Calu3 (cell line): ENCODE data around the gene NUP50. TPM values are rescaled to one million over a fixed set of nuclear protein-coding genes. Genes with fewer than 3 reads are reported as not detected.
"Not testable (repeated sequence)": the region's sequence is repeated elsewhere in the genome, so short reads cannot be mapped to it uniquely, and the experiment has no call there.

Experiments
- BruUV-seq: library from RNA; stranded (reverse); fragments of 400-500 nt; replicated peaks from 2 replicates; lab custom pipeline; 2021; lab: Mats Ljungman, UMichigan
- CTCF ChIA-PET: fragments of 300-600 bp; sonication (Branson Sonifier 250); formaldehyde crosslinking; loops from one replicate; lab custom pipeline; 2022; ENCODE audit warnings: antibody characterized with exemption; lab: Charles Lee
- DNase-seq: peaks from one replicate; pipeline ENCODE4 v3.0.0; 2022
- H3K27ac Mint-ChIP-seq: one replicate; pipeline ENCODE4 v1.8.0; 2022; ENCODE audit warnings: mixed read lengths; ENCODE audit not compliant: unreplicated experiment
- H3K27me3 Mint-ChIP-seq: one replicate; pipeline ENCODE4 v1.8.0; 2022; ENCODE audit warnings: mixed read lengths; ENCODE audit not compliant: unreplicated experiment
- H3K36me3 Mint-ChIP-seq: one replicate; pipeline ENCODE4 v1.8.0; 2022; ENCODE audit warnings: mild to moderate bottlenecking, moderate library complexity, mixed read lengths; ENCODE audit not compliant: insufficient read depth, unreplicated experiment
- H3K4me1 Mint-ChIP-seq: one replicate; pipeline ENCODE4 v1.8.0; 2022; ENCODE audit warnings: mild to moderate bottlenecking, low read depth, mixed read lengths; ENCODE audit not compliant: unreplicated experiment
- H3K4me3 Mint-ChIP-seq: one replicate; pipeline ENCODE4 v1.8.0; 2022; ENCODE audit warnings: mild to moderate bottlenecking, low read depth, moderate library complexity, mixed read lengths; ENCODE audit not compliant: unreplicated experiment
- H3K9me3 Mint-ChIP-seq: one replicate; pipeline ENCODE4 v1.8.0; 2022; ENCODE audit warnings: low read depth, mixed read lengths; ENCODE audit not compliant: unreplicated experiment
- CTCF ChIP-seq: fragments of 200-600 bp; IDR thresholded peaks from one replicate; pipeline ENCODE4 v1.8.0; 2022; ENCODE audit warnings: antibody characterized with exemption; ENCODE audit not compliant: unreplicated experiment
- intact Hi-C: fragments of 100-400 bp; cut with micrococcal nuclease; formaldehyde crosslinking; loops from one replicate; pipeline ENCODE4 v1.10.0; 2022; ENCODE audit not compliant: unreplicated experiment
- total RNA-seq: library from RNA; stranded (reverse); gene quantifications from 2 replicates; pipeline ENCODE4 v1.2.3, GENCODE V29; 2022

The NUP50 gene
- total RNA-seq, 1 experiment from 2014 or later = 107 TPM

GRCh38 chr22:45190202-45190872 is 26.6 kb downstream of the NUP50 start:
- DNase-seq = no peak
- H3K36me3 Mint-ChIP-seq = peaks cover 23% of the 10 kb centered on the region
- H3K4me1 Mint-ChIP-seq = no peaks in the 10 kb centered on the region
- TF ChIP-seq CTCF = no peak
- H3K27me3 Mint-ChIP-seq = no peaks in the 10 kb centered on the region
- CTCF ChIA-PET = no interaction called here
- no peak overlapping the region for H3K27ac Mint-ChIP-seq
- H3K4me3 Mint-ChIP-seq = no peak overlapping the region
- H3K9me3 Mint-ChIP-seq = no peaks in the 10 kb centered on the region
- intact Hi-C loops = no loop called here
- BruUV-seq = no TSS peak

DNA sequence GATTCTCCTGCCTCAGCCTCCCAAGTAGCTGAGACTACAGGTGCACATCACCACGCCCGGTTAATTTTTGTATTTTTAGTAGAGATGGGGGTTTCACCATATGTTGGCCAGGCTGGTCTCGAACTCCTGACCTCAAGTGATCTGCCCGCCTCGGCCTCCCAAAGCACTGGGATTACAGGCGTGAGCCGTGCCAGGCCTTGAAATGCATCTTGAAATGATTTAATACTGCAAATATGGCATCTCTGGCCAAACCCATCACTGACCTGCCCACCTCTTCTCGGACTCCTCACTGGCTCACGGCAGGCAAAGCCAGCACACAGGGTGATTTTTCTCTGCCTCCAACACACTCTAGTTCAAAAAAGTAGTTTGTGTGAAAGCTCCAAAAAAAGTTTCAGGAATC is 28.0 kb downstream of the NUP50 start:
- H3K9me3 Mint-ChIP-seq, BruUV-seq, CTCF ChIA-PET, H3K4me3 Mint-ChIP-seq, H3K27me3 Mint-ChIP-seq, H3K27ac Mint-ChIP-seq, H3K4me1 Mint-ChIP-seq, DNase-seq, intact Hi-C loops: not testable (repeated sequence)
- H3K36me3 Mint-ChIP-seq = peaks cover 26% of the 10 kb centered on the region

- intact Hi-C loops = no loop called here
- Mint-ChIP-seq H3K27me3 (no peaks in the 10 kb centered on the region), H3K27ac (no peak overlapping the region), H3K4me3 (no peak overlapping the region), H3K4me1 (no peaks in the 10 kb centered on the region), H3K36me3 (peaks cover 19% of the 10 kb centered on the region), H3K9me3 (no peaks in the 10 kb centered on the region)
- no TSS peak for BruUV-seq
- CTCF ChIA-PET = no interaction called here
- TF ChIP-seq CTCF = no peak
- DNase-seq = no peak
Observed at GRCh38 chr22:45192701-45193187, 29.0 kb downstream of the NUP50 start.

- no peak for TF ChIP-seq CTCF
- no peak overlapping the region for H3K4me3 Mint-ChIP-seq
- BruUV-seq = no TSS peak
- CTCF ChIA-PET = no interaction called here
- no peaks in the 10 kb centered on the region for H3K4me1 Mint-ChIP-seq
- H3K27ac Mint-ChIP-seq = no peak overlapping the region
- no peak for DNase-seq
- peaks cover 28% of the 10 kb centered on the region for H3K36me3 Mint-ChIP-seq
- intact Hi-C loops = no loop called here
- H3K9me3 Mint-ChIP-seq = no peaks in the 10 kb centered on the region
- no peaks in the 10 kb centered on the region for H3K27me3 Mint-ChIP-seq
Observed at GRCh38 chr22:45194686-45195085, 31.0 kb downstream of the NUP50 start.

DNA sequence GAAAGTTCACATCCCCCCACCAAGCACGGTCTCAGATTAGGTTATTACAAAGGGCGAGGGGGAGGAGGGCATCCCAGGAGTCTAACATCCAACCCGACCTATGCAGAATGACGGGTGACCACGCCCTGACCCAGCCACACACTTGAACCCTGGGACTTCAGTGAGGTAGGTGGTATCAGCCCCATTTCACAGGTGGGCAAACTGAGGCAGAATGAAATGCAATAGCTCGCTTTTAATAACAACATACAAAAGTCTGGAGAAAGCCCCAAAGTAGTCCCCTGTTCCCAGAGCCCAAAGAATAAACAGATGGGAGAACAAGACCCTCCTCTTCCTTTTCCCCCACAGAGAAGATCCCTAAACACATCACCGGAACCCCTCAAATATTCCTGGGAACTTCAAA is 31.9 kb downstream of the NUP50 start:
- intact Hi-C loops = no loop called here
- Mint-ChIP-seq H3K27me3 (no peaks in the 10 kb centered on the region), H3K4me1 (no peaks in the 10 kb centered on the region), H3K36me3 (peaks cover 34% of the 10 kb centered on the region), H3K9me3 (no peaks in the 10 kb centered on the region), H3K27ac (no peak overlapping the region), H3K4me3 (no peak overlapping the region)
- no peak for TF ChIP-seq CTCF
- DNase-seq = no peak
- CTCF ChIA-PET = interaction anchor here (0.6 kb wide), 1 partner anchor 32 kb away, joined by 3 read pairs; no protein-coding TSS in a partner anchor
- BruUV-seq = no TSS peak
